Measurements from ENCODE around the gene APPL1. TPM values are rescaled to one million over a fixed set of nuclear protein-coding genes. Genes with fewer than 3 reads are reported as not detected.

Gene APPL1
- total and polyA plus RNA-seq, 2 experiments from 2014 or later: 29.1 to 46.0 TPM

DNA sequence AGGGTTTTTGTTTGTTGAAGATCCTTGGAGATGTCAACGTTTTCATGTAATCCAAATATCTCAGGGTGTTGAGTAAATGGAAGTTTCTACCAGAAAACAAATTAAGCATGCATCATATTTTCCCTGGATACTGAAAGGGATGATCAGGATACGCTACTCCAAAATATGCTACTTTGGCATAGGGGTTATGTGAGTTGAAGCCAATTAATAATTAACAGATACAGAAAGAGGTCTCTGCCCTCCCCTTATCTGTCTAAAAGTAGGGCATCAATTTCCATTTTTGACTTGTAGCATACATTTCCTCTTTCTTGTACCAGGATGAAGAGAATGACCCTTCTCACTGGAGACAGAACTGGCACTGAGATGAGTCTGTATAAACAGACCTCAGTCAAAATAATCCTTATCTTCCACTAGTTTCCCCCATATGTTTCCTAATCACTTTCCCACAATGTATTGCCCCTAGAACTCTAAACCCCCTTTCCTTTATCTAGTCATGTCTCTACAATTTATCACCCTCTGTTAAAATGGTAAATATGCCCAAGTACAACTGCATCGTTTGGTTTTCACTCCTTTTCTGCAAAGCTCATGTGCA, 82.3 kb downstream of the APPL1 start:
- H3K9me3 ChIP-seq (ENCODE audit: low read depth): no peaks in the 10 kb centered on the region
- H3K27ac ChIP-seq: no peak overlapping the region
- H3K4me1 ChIP-seq (ENCODE audit: low read depth): no peaks in the 10 kb centered on the region
- H3K4me3 ChIP-seq: no peak overlapping the region
- no peak for DNase-seq (ENCODE audit: low read depth in 1 of 2, low spot score in 1 of 2)
- TF ChIP-seq, protein P1, sequence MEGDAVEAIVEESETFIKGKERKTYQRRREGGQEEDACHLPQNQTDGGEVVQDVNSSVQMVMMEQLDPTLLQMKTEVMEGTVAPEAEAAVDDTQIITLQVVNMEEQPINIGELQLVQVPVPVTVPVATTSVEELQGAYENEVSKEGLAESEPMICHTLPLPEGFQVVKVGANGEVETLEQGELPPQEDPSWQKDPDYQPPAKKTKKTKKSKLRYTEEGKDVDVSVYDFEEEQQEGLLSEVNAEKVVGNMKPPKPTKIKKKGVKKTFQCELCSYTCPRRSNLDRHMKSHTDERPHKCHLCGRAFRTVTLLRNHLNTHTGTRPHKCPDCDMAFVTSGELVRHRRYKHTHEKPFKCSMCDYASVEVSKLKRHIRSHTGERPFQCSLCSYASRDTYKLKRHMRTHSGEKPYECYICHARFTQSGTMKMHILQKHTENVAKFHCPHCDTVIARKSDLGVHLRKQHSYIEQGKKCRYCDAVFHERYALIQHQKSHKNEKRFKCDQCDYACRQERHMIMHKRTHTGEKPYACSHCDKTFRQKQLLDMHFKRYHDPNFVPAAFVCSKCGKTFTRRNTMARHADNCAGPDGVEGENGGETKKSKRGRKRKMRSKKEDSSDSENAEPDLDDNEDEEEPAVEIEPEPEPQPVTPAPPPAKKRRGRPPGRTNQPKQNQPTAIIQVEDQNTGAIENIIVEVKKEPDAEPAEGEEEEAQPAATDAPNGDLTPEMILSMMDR (IDR thresholded peaks at IDR 0.05; ENCODE audit: low read depth, low read length): no peak
- no peaks in the 10 kb centered on the region for H3K27me3 ChIP-seq
- no peaks in the 10 kb centered on the region for H3K36me3 ChIP-seq

DNA sequence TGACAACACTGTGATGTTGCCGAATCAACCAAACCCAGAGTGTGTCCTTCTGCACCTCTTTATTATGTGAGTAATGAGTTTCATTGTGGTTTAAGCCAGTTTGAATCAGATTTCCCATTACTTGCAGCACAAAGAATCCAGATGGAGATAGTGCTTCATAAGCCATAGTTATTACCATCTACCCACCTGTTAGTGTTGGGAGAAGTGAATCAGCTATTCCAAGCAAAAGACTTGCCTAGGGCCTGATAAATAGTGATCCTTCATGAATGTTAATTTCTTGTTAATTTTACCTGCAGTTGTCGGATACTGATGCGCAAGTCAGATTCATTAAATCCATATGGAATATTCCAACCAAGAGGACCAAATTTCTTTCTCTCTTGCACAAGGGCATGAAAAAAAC, 86.7 kb downstream of the APPL1 start:
- no peaks in the 10 kb centered on the region for H3K4me1 ChIP-seq (ENCODE audit: low read depth)
- H3K27ac ChIP-seq: no peak overlapping the region
- H3K27me3 ChIP-seq: no peaks in the 10 kb centered on the region
- no peak overlapping the region for H3K4me3 ChIP-seq
- TF ChIP-seq, protein P1 (IDR thresholded peaks at IDR 0.05; ENCODE audit: low read depth, low read length): no peak
- no peak for DNase-seq (ENCODE audit: low read depth in 1 of 2, low spot score in 1 of 2)
- no peaks in the 10 kb centered on the region for H3K36me3 ChIP-seq
- H3K9me3 ChIP-seq (ENCODE audit: low read depth): no peaks in the 10 kb centered on the region

Other genes starting within 250 kb of the APPL1 start
- gene SPATA12, start 167.1 kb upstream of the APPL1 start, total RNA-seq: not detected in 2 replicates
- 0.91 TPM in 1 of 2 replicates, not detected in the other for gene SPATA12, start 167.1 kb upstream of the APPL1 start, polyA plus RNA-seq
- gene IL17RD, start 62.4 kb upstream of the APPL1 start, total RNA-seq: 23.1 and 110 TPM in 2 replicates
- 7.4 and 26.5 TPM in 2 replicates for gene IL17RD, start 62.4 kb upstream of the APPL1 start, polyA plus RNA-seq
- 2.5 and 6.4 TPM in 2 replicates for gene HESX1, start 27.8 kb upstream of the APPL1 start, total RNA-seq
- gene HESX1, start 27.8 kb upstream of the APPL1 start, polyA plus RNA-seq: 7.0 and 12.2 TPM in 2 replicates
- gene ASB14, start 65.0 kb downstream of the APPL1 start, total RNA-seq: not detected in 2 replicates
- gene ASB14, start 65.0 kb downstream of the APPL1 start, polyA plus RNA-seq: 0.34 and 0.56 TPM in 2 replicates

All from cardiac muscle cell (in vitro differentiated cells and primary cell).